ENCODE results near the gene MARF1.

DNA sequence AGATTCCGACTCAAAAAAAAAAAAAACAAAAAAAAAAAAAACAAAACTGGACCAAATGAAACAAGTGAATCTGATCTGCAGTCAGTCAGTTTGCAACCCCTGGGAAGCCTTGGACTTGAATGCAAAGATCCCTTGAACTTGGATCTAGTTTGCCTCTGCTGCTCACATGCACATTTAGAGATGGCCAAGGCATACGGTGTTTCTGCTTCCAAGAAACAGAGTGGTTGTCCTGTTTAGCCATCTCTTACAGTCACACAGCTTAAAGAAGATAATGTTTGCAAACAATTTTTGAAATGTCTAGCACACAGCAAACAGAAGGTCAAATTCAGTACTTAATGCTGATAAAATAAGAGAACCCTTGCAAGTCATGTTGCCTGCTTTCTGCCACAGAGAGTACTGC lies 11.6 kb upstream of the MARF1 start:
- no peak for TF ChIP-seq POLR2A (IDR thresholded peaks at IDR 0.05; ENCODE audit: borderline replicate concordance, extremely low read depth, insufficient read depth, insufficient read length)
- no peak for TF ChIP-seq CTCF (IDR thresholded peaks at IDR 0.05 in 2 of 3, conservative IDR thresholded peaks at IDR 0.05 in 1 of 3; ENCODE audit: borderline replicate concordance in 1 of 3, insufficient read depth in 1 of 3, low read depth in 2 of 3, low read length in 2 of 3)
- TF ChIP-seq POLR2AphosphoS5 (IDR thresholded peaks at IDR 0.05; ENCODE audit: low read depth, low read length) = no peak
- no peak for TF ChIP-seq ZFX (IDR thresholded peaks at IDR 0.05)
- TF ChIP-seq YY1 (IDR thresholded peaks at IDR 0.05; ENCODE audit: extremely low read depth, insufficient replicate concordance, low read depth, low read length) = no peak
- no peak for TF ChIP-seq SP1 (IDR thresholded peaks at IDR 0.05; ENCODE audit: low read depth)
- no peak for TF ChIP-seq SRF (IDR thresholded peaks at IDR 0.05; ENCODE audit: low read depth)
- TF ChIP-seq JUND (IDR thresholded peaks at IDR 0.05) = no peak
- TF ChIP-seq ZBTB33 (IDR thresholded peaks at IDR 0.05; ENCODE audit: extremely low read depth, insufficient replicate concordance, low read length) = no peak
- TF ChIP-seq EZH2 (IDR thresholded peaks at IDR 0.05) = no peak
- no peak for TF ChIP-seq REST (IDR thresholded peaks at IDR 0.05; ENCODE audit: low read depth)
- TF ChIP-seq MAX (IDR thresholded peaks at IDR 0.05) = no peak

Data from HCT116 (cell line).